ENCODE data around the gene TMEM273. TPM values are rescaled to one million over a fixed set of nuclear protein-coding genes. Genes with fewer than 3 reads are reported as not detected.
A peak's percentile ranks its signal among the peaks of the same experiment; 100 is the strongest.

TMEM273 gene
- total RNA-seq, 1 donor from 2014 or later: 0.39 TPM

DNA sequence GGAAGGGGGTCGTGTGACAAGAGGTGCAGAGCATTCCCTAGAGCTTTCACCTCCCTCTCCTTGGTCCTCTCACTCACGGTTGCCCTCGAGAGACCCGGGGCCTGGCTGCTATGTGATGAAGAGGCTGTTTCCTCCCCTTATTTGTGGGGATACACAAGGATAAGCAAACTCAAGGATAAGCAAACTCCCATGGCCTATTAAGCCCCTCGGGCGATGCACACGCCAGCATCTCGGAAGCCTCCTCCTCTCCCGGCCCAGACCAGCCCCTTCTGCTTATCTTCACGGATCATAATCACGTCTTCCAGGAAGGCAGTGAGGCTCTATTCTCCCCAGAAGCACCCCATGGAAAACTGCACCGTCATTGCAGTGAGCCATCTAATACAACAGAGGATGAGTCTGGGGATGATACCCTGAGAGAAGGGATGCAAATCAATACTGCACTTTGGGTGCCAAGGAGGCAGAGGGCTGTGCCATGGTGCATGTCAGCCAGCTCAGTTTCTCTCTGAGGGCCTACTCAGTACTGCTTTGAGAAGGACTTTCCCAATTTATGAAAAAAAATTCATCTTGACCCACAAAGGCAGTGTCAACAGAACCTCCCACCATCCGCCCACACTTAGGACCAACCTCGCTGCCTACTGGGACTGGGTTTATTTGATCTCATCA is 22.2 kb downstream of the TMEM273 start:
- peaks cover 7% of the 10 kb centered on the region for H3K27me3 Mint-ChIP-seq (ENCODE audit: unreplicated experiment)

DNA sequence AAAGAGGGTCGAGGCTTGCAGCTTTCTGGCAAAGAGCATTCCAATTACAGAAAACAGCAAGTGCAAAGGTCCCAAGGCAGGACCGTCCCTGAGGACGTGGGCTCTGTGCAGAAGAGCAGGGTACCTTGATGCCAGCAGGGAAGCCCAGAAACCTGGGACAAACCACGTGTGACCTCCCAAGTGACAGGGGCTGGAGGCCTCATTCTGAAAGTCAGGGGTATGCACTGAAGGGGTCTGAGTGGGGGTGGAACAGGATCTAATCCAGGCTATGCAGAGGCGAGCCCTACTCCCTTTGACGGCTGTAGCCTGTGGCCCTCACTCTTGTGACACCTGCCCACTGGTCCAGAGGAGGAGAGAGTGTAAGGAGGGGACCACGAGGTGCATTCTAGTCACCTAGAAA is 22.9 kb downstream of the TMEM273 start:
- Mint-ChIP-seq H3K4me1 (ENCODE audit: low read depth, unreplicated experiment) (peaks cover 10% of the 10 kb centered on the region), H3K27ac (ENCODE audit: unreplicated experiment) (no peak overlapping the region), H3K9me3 (ENCODE audit: unreplicated experiment) (peaks cover 3% of the 10 kb centered on the region), H3K27me3 (ENCODE audit: unreplicated experiment) (peaks cover 7% of the 10 kb centered on the region), H3K4me3 (ENCODE audit: unreplicated experiment) (no peak overlapping the region), H3K36me3 (ENCODE audit: unreplicated experiment) (peaks cover 5% of the 10 kb centered on the region)
- TF ChIP-seq CTCF (IDR thresholded peaks at IDR 0.05; ENCODE audit: partially characterized antibody, unreplicated experiment): no peak
- DNase-seq: no peak

More for the DNA sequence above, 22.2 kb downstream of the TMEM273 start:
- H3K4me1 Mint-ChIP-seq (ENCODE audit: low read depth, unreplicated experiment): peaks cover 10% of the 10 kb centered on the region
- H3K27ac Mint-ChIP-seq (ENCODE audit: unreplicated experiment): no peak overlapping the region
- H3K4me3 Mint-ChIP-seq (ENCODE audit: unreplicated experiment): no peak overlapping the region
- no peak for DNase-seq
- H3K36me3 Mint-ChIP-seq (ENCODE audit: unreplicated experiment): peaks cover 5% of the 10 kb centered on the region
- no peak for TF ChIP-seq CTCF (IDR thresholded peaks at IDR 0.05; ENCODE audit: partially characterized antibody, unreplicated experiment)
- H3K9me3 Mint-ChIP-seq (ENCODE audit: unreplicated experiment): peaks cover 3% of the 10 kb centered on the region

- H3K27ac Mint-ChIP-seq (ENCODE audit: unreplicated experiment): peak overlapping the region; percentile 2
- peaks cover 5% of the 10 kb centered on the region for H3K27me3 Mint-ChIP-seq (ENCODE audit: unreplicated experiment)
Measured at GRCh38 chr10:49164559-49165188, 23.5 kb downstream of the TMEM273 start.

DNA sequence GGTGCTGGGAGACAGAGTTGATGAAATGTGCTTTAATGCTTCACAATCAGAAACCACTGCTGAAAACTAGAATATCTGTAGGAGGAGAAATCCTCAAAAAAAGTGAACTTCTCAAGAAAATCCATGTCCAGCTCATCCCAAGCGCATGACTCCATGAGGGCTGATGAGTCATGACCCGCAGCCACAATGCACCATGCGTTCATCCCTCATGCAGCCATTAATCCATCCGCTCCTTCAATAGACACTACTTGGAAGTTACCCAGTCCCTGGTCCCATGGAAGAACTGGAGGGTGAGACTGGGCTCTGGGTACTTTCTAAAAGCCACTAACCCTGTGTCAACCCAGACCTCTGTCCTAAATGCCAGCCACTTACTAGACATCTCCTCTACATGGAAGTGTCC is 24.4 kb downstream of the TMEM273 start:
- Mint-ChIP-seq H3K9me3 (ENCODE audit: unreplicated experiment) (peaks cover 5% of the 10 kb centered on the region), H3K27me3 (ENCODE audit: unreplicated experiment) (peaks cover 5% of the 10 kb centered on the region), H3K27ac (ENCODE audit: unreplicated experiment) (no peak overlapping the region), H3K4me3 (ENCODE audit: unreplicated experiment) (no peak overlapping the region), H3K36me3 (ENCODE audit: unreplicated experiment) (peaks cover 5% of the 10 kb centered on the region), H3K4me1 (ENCODE audit: low read depth, unreplicated experiment) (peaks cover 10% of the 10 kb centered on the region)
- no peak for TF ChIP-seq CTCF (IDR thresholded peaks at IDR 0.05; ENCODE audit: partially characterized antibody, unreplicated experiment)
- DNase-seq: no peak

More at GRCh38 chr10:49164559-49165188, 23.5 kb downstream of the TMEM273 start:
- Mint-ChIP-seq H3K4me1 (ENCODE audit: low read depth, unreplicated experiment) (peaks cover 10% of the 10 kb centered on the region), H3K36me3 (ENCODE audit: unreplicated experiment) (peaks cover 5% of the 10 kb centered on the region), H3K9me3 (ENCODE audit: unreplicated experiment) (peaks cover 5% of the 10 kb centered on the region), H3K4me3 (ENCODE audit: unreplicated experiment) (no peak overlapping the region)
- TF ChIP-seq CTCF (IDR thresholded peaks at IDR 0.05; ENCODE audit: partially characterized antibody, unreplicated experiment): peak; percentile 59
- DNase-seq: peak; percentile 65

GRCh38 chr10:49162761-49163310 is 25.4 kb downstream of the TMEM273 start:
- H3K9me3 Mint-ChIP-seq (ENCODE audit: unreplicated experiment): peaks cover 5% of the 10 kb centered on the region
- no peak for DNase-seq
- H3K4me1 Mint-ChIP-seq (ENCODE audit: low read depth, unreplicated experiment): peaks cover 9% of the 10 kb centered on the region
- H3K27me3 Mint-ChIP-seq (ENCODE audit: unreplicated experiment): peaks cover 3% of the 10 kb centered on the region
- no peak overlapping the region for H3K4me3 Mint-ChIP-seq (ENCODE audit: unreplicated experiment)
- no peak for TF ChIP-seq CTCF (IDR thresholded peaks at IDR 0.05; ENCODE audit: partially characterized antibody, unreplicated experiment)
- H3K27ac Mint-ChIP-seq (ENCODE audit: unreplicated experiment): peak overlapping the region; percentile 15
- H3K36me3 Mint-ChIP-seq (ENCODE audit: unreplicated experiment): peaks cover 5% of the 10 kb centered on the region
